SK-N-MC (cell line): ENCODE results near the gene NRTN.
"Not testable (repeated sequence)": the region's sequence is repeated elsewhere in the genome, so short reads cannot be mapped to it uniquely, and the experiment has no call there.

Experiments used
- EZH2 ChIP-seq: fragments of 200-600 bp; sonication (generic); IDR thresholded peaks from one replicate; pipeline ENCODE4 v1.6.1; 2017; ENCODE audit warnings: antibody characterized with exemption
- POLR2AphosphoS5 ChIP-seq: IDR thresholded peaks from 2 replicates; pipeline ENCODE4 v1.6.1; 2012; ENCODE audit warnings: mild to moderate bottlenecking, low read depth, low read length, borderline replicate concordance

DNA sequence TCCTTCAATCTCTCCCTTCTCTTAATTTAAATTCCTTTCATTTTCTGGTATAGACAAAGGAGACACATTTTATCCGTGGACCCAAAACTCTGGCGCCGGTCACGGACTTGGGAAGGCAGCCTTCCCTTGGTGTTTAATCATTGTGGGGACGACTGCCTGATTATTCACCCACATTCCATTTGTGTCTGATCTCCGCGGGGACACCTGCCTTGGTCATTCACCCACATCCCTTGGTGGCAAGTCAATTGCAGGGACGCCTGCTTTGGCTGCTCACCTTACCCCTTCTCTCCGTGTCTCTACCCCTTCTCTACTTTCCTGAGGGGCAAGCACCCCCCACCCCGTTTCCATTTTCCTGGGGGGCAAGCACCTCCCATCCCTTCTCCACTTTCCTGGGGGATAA, 43.0 kb downstream of the NRTN start:
- not testable (repeated sequence) for TF ChIP-seq EZH2, POLR2AphosphoS5
